ENCODE data around the gene MSX1. TPM values are rescaled to one million over a fixed set of nuclear protein-coding genes. Genes with fewer than 3 reads are reported as not detected.

Gene MSX1
- total RNA-seq, 1 experiment from 2014 or later, result not detected

DNA sequence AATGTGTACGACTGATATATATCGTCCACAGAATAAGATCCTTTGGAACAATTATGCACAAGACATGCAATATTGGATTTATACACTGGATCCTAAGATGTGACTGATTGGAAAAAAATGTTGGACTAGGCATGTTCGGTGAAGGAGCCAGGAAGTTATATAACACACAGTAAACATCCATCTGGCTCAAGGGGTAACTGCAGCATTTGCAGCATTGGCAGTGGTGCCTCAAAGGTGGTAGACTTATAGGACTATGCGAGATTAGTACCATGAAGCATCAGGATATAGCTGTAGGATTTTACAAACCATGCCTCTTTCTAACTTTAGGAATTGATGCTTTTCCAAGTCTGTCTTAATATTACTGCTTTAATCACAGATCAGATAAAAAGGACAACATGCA, 34.3 kb downstream of the MSX1 start:
- ChIA-PET CTCF (no interaction called here), POLR2A (ENCODE audit: unreplicated experiment) (no interaction called here)
- Histone ChIP-seq H4K20me1 (ENCODE audit: insufficient read depth) (no peaks in the 10 kb centered on the region), H3K4me2 (no peak overlapping the region), H3K9me2 (ENCODE audit: insufficient read depth) (no peaks in the 10 kb centered on the region), H3F3A (ENCODE audit: insufficient read depth, low read depth) (no peaks in the 10 kb centered on the region), H3K4me3 (no peak overlapping the region), H3K27me3 (ENCODE audit: insufficient read depth, low read depth) (peaks cover 32% of the 10 kb centered on the region), H3K79me2 (ENCODE audit: low read depth) (no peaks in the 10 kb centered on the region), H3K4me1 (replicated peaks; ENCODE audit: insufficient read depth) (no peaks in the 10 kb centered on the region), H3K27ac (no peak overlapping the region), H3K36me3 (ENCODE audit: low read depth) (no peaks in the 10 kb centered on the region), H3K9me3 (ENCODE audit: insufficient read depth, low read depth) (no peaks in the 10 kb centered on the region), H2AFZ (no peak overlapping the region)
- no TSS peak for BruUV-seq (replicated peaks)
- TF ChIP-seq, protein P1, sequence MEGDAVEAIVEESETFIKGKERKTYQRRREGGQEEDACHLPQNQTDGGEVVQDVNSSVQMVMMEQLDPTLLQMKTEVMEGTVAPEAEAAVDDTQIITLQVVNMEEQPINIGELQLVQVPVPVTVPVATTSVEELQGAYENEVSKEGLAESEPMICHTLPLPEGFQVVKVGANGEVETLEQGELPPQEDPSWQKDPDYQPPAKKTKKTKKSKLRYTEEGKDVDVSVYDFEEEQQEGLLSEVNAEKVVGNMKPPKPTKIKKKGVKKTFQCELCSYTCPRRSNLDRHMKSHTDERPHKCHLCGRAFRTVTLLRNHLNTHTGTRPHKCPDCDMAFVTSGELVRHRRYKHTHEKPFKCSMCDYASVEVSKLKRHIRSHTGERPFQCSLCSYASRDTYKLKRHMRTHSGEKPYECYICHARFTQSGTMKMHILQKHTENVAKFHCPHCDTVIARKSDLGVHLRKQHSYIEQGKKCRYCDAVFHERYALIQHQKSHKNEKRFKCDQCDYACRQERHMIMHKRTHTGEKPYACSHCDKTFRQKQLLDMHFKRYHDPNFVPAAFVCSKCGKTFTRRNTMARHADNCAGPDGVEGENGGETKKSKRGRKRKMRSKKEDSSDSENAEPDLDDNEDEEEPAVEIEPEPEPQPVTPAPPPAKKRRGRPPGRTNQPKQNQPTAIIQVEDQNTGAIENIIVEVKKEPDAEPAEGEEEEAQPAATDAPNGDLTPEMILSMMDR (conservative IDR thresholded peaks at IDR 0.05), result no peak
- no peak for TF ChIP-seq EZH2 (IDR thresholded peaks at IDR 0.05; ENCODE audit: low read depth)
- intact Hi-C loops (cut with micrococcal nuclease; ENCODE audit: unreplicated experiment), result no loop called here
- DNase-seq, result no peak

DNA sequence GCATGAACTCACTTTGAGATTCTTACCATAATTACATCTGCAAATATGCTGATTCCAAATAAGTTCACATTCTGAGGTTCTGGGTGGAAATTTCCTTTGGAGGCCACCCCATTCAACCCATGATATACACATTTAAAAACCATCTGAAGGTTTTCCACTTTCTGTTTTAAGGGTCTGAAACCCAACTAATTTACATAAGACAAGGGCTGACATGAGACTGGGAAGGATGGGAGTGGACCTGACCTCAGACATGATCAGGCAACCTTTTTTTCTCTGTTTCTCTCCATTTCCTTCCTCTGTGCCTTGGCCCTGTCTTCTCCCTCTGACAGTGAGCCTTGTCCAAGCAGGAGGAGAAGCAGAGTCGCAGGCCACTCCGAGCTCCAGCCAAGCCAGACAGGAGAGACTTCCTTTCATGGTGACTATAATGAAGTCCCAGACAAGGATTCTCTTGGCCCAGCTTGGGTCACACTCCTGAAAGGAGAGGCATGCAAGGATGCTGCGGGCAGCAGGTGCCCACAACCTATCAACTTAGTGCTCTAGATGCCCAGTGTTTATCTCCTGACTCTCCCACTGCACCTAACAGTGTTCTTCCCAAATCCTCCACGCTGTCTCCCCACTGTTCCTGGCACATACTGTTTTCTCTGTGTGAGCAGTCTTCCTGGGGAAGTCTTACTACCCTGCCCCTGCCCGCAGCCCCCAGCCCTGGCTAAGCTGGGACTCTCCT, 39.9 kb downstream of the MSX1 start:
- BruUV-seq (replicated peaks), result no TSS peak
- TF ChIP-seq EZH2 (IDR thresholded peaks at IDR 0.05; ENCODE audit: low read depth), result no peak
- TF ChIP-seq, protein P1 (conservative IDR thresholded peaks at IDR 0.05), result no peak
- ChIA-PET POLR2A (ENCODE audit: unreplicated experiment) (no interaction called here), CTCF (no interaction called here)
- DNase-seq, result no peak
- intact Hi-C loops (cut with micrococcal nuclease; ENCODE audit: unreplicated experiment), result no loop called here
- Histone ChIP-seq H3K9me3 (ENCODE audit: insufficient read depth, low read depth) (no peaks in the 10 kb centered on the region), H3K4me1 (replicated peaks; ENCODE audit: insufficient read depth) (no peaks in the 10 kb centered on the region), H3K4me2 (no peak overlapping the region), H3K79me2 (ENCODE audit: low read depth) (no peaks in the 10 kb centered on the region), H4K20me1 (ENCODE audit: insufficient read depth) (no peaks in the 10 kb centered on the region), H3K27me3 (ENCODE audit: insufficient read depth, low read depth) (peaks cover 38% of the 10 kb centered on the region), H3F3A (ENCODE audit: insufficient read depth, low read depth) (no peaks in the 10 kb centered on the region), H3K36me3 (ENCODE audit: low read depth) (no peaks in the 10 kb centered on the region), H3K4me3 (no peak overlapping the region), H3K27ac (no peak overlapping the region), H2AFZ (no peak overlapping the region), H3K9me2 (ENCODE audit: insufficient read depth) (no peaks in the 10 kb centered on the region)

DNA sequence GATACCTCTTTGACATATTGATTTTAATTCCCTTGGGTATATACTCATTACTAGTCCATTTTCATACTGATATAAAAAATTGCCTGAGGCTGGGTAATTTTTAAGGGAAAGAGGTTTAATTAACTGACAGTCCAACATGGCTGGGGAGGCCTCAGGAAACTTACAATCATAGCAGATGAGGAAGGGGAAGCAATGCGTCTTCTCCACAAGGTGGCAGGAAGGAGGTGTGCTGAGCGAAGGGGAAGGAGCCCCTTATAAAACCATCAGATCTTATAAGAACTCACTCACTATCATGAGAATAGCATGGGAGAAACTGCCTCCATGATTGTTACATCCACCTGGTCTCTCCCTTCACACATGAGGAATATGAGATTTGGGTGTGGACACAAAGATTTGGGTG, 42.4 kb downstream of the MSX1 start:
- no peak overlapping the region for H3K4me2 ChIP-seq
- H3K4me1 ChIP-seq (replicated peaks; ENCODE audit: insufficient read depth), result no peaks in the 10 kb centered on the region
- H3K9me3 ChIP-seq (ENCODE audit: insufficient read depth, low read depth), result no peaks in the 10 kb centered on the region
- POLR2A ChIA-PET (ENCODE audit: unreplicated experiment), result no interaction called here
- peaks cover 34% of the 10 kb centered on the region for H3K27me3 ChIP-seq (ENCODE audit: insufficient read depth, low read depth)
- no peak overlapping the region for H3K27ac ChIP-seq
- BruUV-seq (replicated peaks), result no TSS peak
- CTCF ChIA-PET, result interaction anchor here (0.6 kb wide), 1 partner anchor 731 kb away, joined by 4 read pairs; no protein-coding TSS in a partner anchor
- no peak for TF ChIP-seq EZH2 (IDR thresholded peaks at IDR 0.05; ENCODE audit: low read depth)
- TF ChIP-seq, protein P1 (conservative IDR thresholded peaks at IDR 0.05), result no peak
- no peaks in the 10 kb centered on the region for H3K9me2 ChIP-seq (ENCODE audit: insufficient read depth)
- no peaks in the 10 kb centered on the region for H3K79me2 ChIP-seq (ENCODE audit: low read depth)
- intact Hi-C loops (cut with micrococcal nuclease; ENCODE audit: unreplicated experiment), result no loop called here
- no peaks in the 10 kb centered on the region for H4K20me1 ChIP-seq (ENCODE audit: insufficient read depth)
- no peak for DNase-seq
- no peaks in the 10 kb centered on the region for H3F3A ChIP-seq (ENCODE audit: insufficient read depth, low read depth)
- no peak overlapping the region for H3K4me3 ChIP-seq
- H3K36me3 ChIP-seq (ENCODE audit: low read depth), result no peaks in the 10 kb centered on the region
- H2AFZ ChIP-seq, result no peak overlapping the region
